Measurements from ENCODE around the gene GSN.

The GSN gene

GRCh38 chr9:121246821-121247561 is 21.0 kb upstream of the GSN start:
- no peak for DNase-seq

- DNase-seq, result peak; percentile 14 to 78
Observed at GRCh38 chr9:121249563-121249962, 18.4 kb upstream of the GSN start.

- no peak for DNase-seq
Observed at GRCh38 chr9:121252104-121252851, 15.7 kb upstream of the GSN start.

- no peak for DNase-seq
Observed at GRCh38 chr9:121253162-121253561, 14.8 kb upstream of the GSN start.

GRCh38 chr9:121253821-121254501 is 14.0 kb upstream of the GSN start:
- no peak for DNase-seq

GRCh38 chr9:121259498-121259897 is 8.5 kb upstream of the GSN start:
- no peak for DNase-seq

GRCh38 chr9:121259935-121260334 is 8.0 kb upstream of the GSN start:
- no peak for DNase-seq

- DNase-seq, result no peak
Observed at GRCh38 chr9:121260457-121261106, 7.4 kb upstream of the GSN start.

- no peak for DNase-seq
Observed at GRCh38 chr9:121261107-121261460, 6.9 kb upstream of the GSN start.

GRCh38 chr9:121261755-121262154 is 6.2 kb upstream of the GSN start:
- DNase-seq, result no peak

- no peak for DNase-seq
Observed at GRCh38 chr9:121262423-121262822, 5.5 kb upstream of the GSN start.

- DNase-seq, result no peak
Observed at GRCh38 chr9:121262953-121263352, 5.0 kb upstream of the GSN start.

GRCh38 chr9:121266356-121266755 is 1.6 kb upstream of the GSN start:
- DNase-seq, result no peak

GRCh38 chr9:121266906-121267650 is 884 bp upstream of the GSN start:
- no peak for DNase-seq

GRCh38 chr9:121268598-121268850 is 562 bp downstream of the GSN start:
- DNase-seq, result no peak

GRCh38 chr9:121268851-121269641 is 1.1 kb downstream of the GSN start:
- no peak for DNase-seq

GRCh38 chr9:121269642-121270254 is 1.8 kb downstream of the GSN start:
- no peak for DNase-seq

GRCh38 chr9:121271368-121272341 is 3.7 kb downstream of the GSN start:
- DNase-seq, result peak in 1 of 2 donors; percentile 46

- DNase-seq, result no peak
Observed at GRCh38 chr9:121272401-121272948, 4.5 kb downstream of the GSN start.

Measured in CD4-positive, alpha-beta T cell treated with Interleukin-4 for 1 hour (primary cell).